DOHH2 (cell line): Measurements from ENCODE around the gene XRCC5.

Source experiments
- EZH2phosphoT487 ChIP-seq: fragments of 200-600 bp; sonication (generic); IDR thresholded peaks from 2 replicates; pipeline ENCODE4 v1.6.1; 2017; ENCODE audit warnings: borderline replicate concordance, mild to moderate bottlenecking, antibody characterized with exemption, low read length, moderate library complexity, mixed read lengths
- TF ChIP-seq, protein P1 (sequence below): fragments of 200-600 bp; sonication (generic); IDR thresholded peaks from one replicate; pipeline ENCODE4 v1.5.1; 2014; ENCODE audit warnings: antibody characterized with exemption, mild to moderate bottlenecking, low read depth, low read length; ENCODE audit not compliant: poor library complexity, severe bottlenecking

- TF ChIP-seq, protein P1, sequence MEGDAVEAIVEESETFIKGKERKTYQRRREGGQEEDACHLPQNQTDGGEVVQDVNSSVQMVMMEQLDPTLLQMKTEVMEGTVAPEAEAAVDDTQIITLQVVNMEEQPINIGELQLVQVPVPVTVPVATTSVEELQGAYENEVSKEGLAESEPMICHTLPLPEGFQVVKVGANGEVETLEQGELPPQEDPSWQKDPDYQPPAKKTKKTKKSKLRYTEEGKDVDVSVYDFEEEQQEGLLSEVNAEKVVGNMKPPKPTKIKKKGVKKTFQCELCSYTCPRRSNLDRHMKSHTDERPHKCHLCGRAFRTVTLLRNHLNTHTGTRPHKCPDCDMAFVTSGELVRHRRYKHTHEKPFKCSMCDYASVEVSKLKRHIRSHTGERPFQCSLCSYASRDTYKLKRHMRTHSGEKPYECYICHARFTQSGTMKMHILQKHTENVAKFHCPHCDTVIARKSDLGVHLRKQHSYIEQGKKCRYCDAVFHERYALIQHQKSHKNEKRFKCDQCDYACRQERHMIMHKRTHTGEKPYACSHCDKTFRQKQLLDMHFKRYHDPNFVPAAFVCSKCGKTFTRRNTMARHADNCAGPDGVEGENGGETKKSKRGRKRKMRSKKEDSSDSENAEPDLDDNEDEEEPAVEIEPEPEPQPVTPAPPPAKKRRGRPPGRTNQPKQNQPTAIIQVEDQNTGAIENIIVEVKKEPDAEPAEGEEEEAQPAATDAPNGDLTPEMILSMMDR = no peak
- no peak for TF ChIP-seq EZH2phosphoT487
These were observed 36.7 kb upstream of the XRCC5 start for GRCh38 chr2:216072473-216072872.
